ENCODE results near the gene KCNQ1. TPM values are rescaled to one million over a fixed set of nuclear protein-coding genes. Genes with fewer than 3 reads are reported as not detected.

The KCNQ1 gene
- total RNA-seq, 2 experiments from 2014 or later = 10.7 to 10.8 TPM

Other genes starting within 250 kb of the KCNQ1 start
- 1 to 10 TPM; 1.5 to 2.0 TPM for gene ASCL2, start 174.4 kb upstream of the KCNQ1 start, total RNA-seq
- 1 to 10 TPM; 8.2 to 8.8 TPM for gene C11orf21, start 143.1 kb upstream of the KCNQ1 start, total RNA-seq
- gene TSPAN32, start 143.0 kb upstream of the KCNQ1 start, total RNA-seq = 1 to 10 TPM; 5.5 to 6.5 TPM
- 100 to 1,000 TPM; 177 to 178 TPM for gene CD81, start 67.7 kb upstream of the KCNQ1 start, total RNA-seq
- gene TSSC4, start 44.3 kb upstream of the KCNQ1 start, total RNA-seq = 10 to 100 TPM; 33.8 to 40.2 TPM
- gene TRPM5, start 494 bp upstream of the KCNQ1 start, total RNA-seq = not detected

Data from activated CD4-positive, alpha-beta memory T cell treated with anti-CD3 and anti-CD28 coated beads for 36 hours (primary cell).